ENCODE measurements around the gene IGF1R.

- TF ChIP-seq POLR2A (IDR thresholded peaks at IDR 0.05) = no peak
- TF ChIP-seq CTCF (IDR thresholded peaks at IDR 0.05) = no peak
- TF ChIP-seq EP300 (IDR thresholded peaks at IDR 0.05; ENCODE audit: low read depth) = no peak
Observed at GRCh38 chr15:98966091-98966787, 317.9 kb downstream of the IGF1R start.

Data from transverse colon (tissue), 3 donors.